Daoy (cell line): ENCODE measurements around the gene UROC1. TPM values are rescaled to one million over a fixed set of nuclear protein-coding genes. Genes with fewer than 3 reads are reported as not detected.

Experiments used
- DNase-seq: peaks from one replicate; pipeline ENCODE4 v3.0.0-alpha.2; 2015; ENCODE audit warnings: low read depth
- total RNA-seq: library from RNA; depleted of rRNA; stranded (reverse); fragments of >200 nt; shearing (Covaris generic); gene quantifications from 2 replicates; pipeline ENCODE4 v1.2.3, GENCODE V29; 2014; rRNA removed

UROC1 gene
- total RNA-seq, 1 experiment from 2014 or later = not detected

DNA sequence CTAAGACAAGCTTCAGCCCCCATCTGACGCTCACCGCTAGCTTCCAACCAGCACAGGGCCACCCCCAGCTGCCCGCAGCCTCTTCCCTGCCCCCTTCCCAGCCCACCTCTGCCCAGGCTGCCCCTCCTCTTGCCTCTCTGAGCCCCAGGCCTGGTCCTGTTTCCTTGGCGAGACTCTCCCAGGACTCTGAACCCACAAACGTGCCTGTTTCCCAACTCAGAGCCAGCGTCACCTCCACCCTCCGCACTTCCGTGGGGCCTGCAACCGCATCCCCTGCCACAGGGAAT, 76.9 kb downstream of the UROC1 start:
- no peak for DNase-seq

DNA sequence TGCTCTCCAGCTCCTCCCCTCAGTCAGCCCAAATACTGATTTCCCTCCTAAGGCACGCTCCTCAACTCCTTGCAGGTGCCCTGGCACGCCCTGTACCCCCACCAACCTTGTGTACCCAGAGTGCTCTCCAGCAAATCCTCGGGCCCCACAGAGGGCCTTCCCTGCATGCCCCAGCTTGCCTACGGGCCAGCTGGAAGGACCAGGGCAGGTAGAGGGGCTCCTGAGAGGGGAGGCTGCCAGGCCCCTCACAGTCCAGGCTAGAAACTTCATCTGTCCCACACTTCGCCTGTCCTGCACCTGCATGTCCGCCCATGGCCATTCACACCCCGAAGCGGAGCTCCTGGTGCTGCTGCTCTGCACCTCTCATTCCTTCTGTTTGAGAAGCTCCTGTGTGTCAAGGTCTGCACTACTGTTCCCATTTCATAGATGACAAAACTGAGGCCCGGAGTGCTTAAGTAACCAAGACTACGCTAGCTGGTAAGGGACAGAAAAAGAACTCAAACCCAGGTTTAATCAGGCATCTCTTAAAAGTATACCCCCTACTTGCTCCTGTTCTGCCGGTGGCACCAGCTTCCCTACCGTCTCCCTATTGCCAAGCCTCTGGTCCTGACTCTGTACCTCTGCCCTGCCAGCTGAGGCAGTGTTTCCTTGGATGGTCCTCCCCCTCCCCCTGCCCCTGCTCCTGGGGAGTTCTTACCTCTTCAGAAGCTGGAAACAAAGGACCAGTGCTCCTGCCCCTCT, 77.4 kb downstream of the UROC1 start:
- DNase-seq = no peak

GRCh38 chr3:126439346-126439967, 78.1 kb downstream of the UROC1 start:
- DNase-seq = no peak

DNA sequence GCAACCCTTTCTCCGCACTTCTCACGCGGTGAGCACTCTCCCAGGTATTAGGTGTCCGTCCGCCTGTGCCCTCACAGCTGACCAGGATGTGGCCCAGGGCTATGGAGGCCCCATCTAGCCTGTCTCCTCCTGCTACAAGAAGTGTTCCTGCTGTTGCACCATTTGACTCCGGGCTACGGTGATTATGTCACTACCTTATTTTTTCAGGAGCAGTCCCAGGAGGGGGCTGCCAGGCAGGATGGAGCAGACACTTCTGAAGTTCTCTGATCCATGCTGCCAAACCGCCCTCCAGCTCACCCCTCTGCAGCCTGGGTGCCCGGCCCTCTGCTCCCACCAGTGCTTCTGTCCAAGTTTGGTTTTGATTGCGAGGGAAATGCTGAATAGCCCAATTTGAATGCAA, 78.8 kb downstream of the UROC1 start:
- no peak for DNase-seq

DNA sequence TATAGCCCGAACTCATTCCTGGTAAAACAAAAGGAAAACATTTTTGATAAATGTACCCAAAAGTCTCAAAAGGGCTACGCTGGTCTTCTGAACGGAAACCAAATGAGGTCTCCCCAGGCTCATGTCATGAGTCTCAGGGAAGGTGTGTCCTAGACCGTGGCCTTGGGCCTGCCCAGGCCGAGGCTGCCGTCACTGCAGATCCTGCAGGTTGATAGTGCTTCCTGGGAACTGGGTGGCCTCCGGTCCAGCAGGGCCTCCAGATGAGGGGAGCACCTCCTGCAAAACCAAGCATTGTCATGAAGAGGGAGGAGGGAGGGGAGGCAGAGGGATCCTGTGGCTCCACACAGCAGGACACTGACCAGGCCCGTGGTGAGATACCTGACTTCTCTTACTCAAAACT, 79.4 kb downstream of the UROC1 start:
- no peak for DNase-seq

GRCh38 chr3:126436826-126437717, 80.5 kb downstream of the UROC1 start:
- no peak for DNase-seq

- DNase-seq = no peak
Observed at GRCh38 chr3:126435456-126436315, 81.9 kb downstream of the UROC1 start.

GRCh38 chr3:126434931-126435411, 82.6 kb downstream of the UROC1 start:
- DNase-seq = no peak

- no peak for DNase-seq
Observed at GRCh38 chr3:126434264-126434590, 83.3 kb downstream of the UROC1 start.

DNA sequence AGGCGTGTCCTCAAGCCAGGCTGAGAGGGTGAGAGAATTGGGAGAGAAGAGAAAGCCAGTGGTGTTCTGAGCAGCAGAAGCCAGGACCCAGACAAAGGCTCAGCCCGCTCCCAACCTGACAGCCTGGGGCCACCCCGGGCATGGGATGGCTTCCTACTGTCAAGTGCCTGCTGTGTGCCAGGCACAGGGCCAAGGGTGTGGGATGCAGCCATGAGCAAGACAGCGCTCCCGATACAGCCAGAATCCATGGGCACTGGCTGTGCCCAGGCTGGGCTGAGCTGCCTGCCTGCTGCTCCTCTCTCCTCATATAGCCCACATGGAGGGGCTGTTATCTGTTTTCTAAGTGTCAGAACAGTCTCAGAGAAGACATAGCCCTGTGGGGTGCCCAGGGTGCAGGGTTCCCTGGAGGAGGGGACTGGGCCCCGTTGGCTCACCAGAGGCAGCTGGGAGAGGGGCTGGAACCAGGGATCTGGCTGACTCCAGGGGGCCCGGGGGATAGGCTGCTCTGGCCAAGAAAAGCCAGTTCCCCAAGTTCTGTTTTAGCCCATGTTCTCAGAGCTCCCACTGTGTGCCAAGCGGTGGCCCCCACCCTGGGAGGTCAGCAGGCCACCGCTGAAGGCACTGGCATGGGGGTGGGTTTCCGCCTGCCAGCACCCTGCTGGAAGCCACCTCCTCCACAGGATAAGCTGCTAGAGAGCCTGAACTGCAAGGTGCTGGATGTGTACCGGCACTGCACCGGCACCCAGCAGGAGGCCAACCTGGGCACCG, 83.9 kb downstream of the UROC1 start:
- no peak for DNase-seq

GRCh38 chr3:126433105-126433430, 84.5 kb downstream of the UROC1 start:
- DNase-seq = no peak

- no peak for DNase-seq
Observed at GRCh38 chr3:126432361-126433104, 85.0 kb downstream of the UROC1 start.

Other genes with a start within 250 kb of the UROC1 start
- gene KLF15, start 160.4 kb downstream of the UROC1 start, total RNA-seq = 0.06 and 1.5 TPM in 2 replicates
- gene CFAP100, start 122.9 kb downstream of the UROC1 start, total RNA-seq = not detected in 2 replicates
- 8.7 and 10.0 TPM in 2 replicates for gene ZXDC, start 41.9 kb downstream of the UROC1 start, total RNA-seq
- gene CHST13, start 6.4 kb upstream of the UROC1 start, total RNA-seq = not detected in 2 replicates
- not detected in 2 replicates for gene C3orf22, start 41.2 kb upstream of the UROC1 start, total RNA-seq
- gene TXNRD3, start 137.4 kb upstream of the UROC1 start, total RNA-seq = 4.6 and 7.3 TPM in 2 replicates
- 14.8 and 19.8 TPM in 2 replicates for gene CHCHD6, start 186.5 kb upstream of the UROC1 start, total RNA-seq